Caco-2 (cell line): ENCODE measurements around the gene BTRC. TPM values are rescaled to one million over a fixed set of nuclear protein-coding genes. Genes with fewer than 3 reads are reported as not detected.
A peak's percentile ranks its signal among the peaks of the same experiment; 100 is the strongest.

Experiments used
- BruUV-seq: library from RNA; stranded (reverse); fragments of 400-500 nt; replicated peaks from 2 replicates; lab custom pipeline; 2021; lab: Mats Ljungman, UMichigan
- CTCF ChIA-PET: fragments of 300-600 bp; sonication (Branson Sonifier 250); formaldehyde crosslinking; loops from one replicate; lab custom pipeline; 2022; ENCODE audit warnings: antibody characterized with exemption; lab: Charles Lee
- POLR2A ChIA-PET: fragments of 300-600 bp; sonication (Branson Sonifier 250); formaldehyde crosslinking; loops from one replicate; lab custom pipeline; 2022; ENCODE audit warnings: antibody characterized with exemption; lab: Charles Lee
- DNase-seq, 2 experiments: peaks; one replicate each; pipeline versions ENCODE4 v3.0.0 to v3.0.0-alpha.2; 2020 to 2022
- H3K27me3 ChIP-seq: replicated peaks from 2 replicates; pipeline ENCODE4 v1.6.0; 2011; ENCODE audit warnings: low read length; ENCODE audit not compliant: control insufficient read depth, insufficient read depth
- H3K36me3 ChIP-seq: 2 replicates; pipeline ENCODE4 v1.5.1; 2011; ENCODE audit warnings: low read length; ENCODE audit not compliant: control insufficient read depth, insufficient read depth
- H3K4me1 ChIP-seq: fragments of 250-450 bp; sonication (Bioruptor Pico); 2 replicates; pipeline ENCODE4 v1.5.1; 2020; ENCODE audit warnings: mild to moderate bottlenecking
- H3K4me3 ChIP-seq: 2 replicates; pipeline ENCODE4 v1.5.1; 2011; ENCODE audit warnings: low read depth, mild to moderate bottlenecking, control low read depth, low read length
- H3K9me3 ChIP-seq: fragments of 250-450 bp; sonication (Bioruptor Pico); 2 replicates; pipeline ENCODE4 v1.5.1; 2020; ENCODE audit warnings: mild to moderate bottlenecking, moderate library complexity
- H3K27ac Mint-ChIP-seq: one replicate; pipeline ENCODE4 v1.8.0; 2022; ENCODE audit warnings: mixed read lengths; ENCODE audit not compliant: unreplicated experiment
- H3K27me3 Mint-ChIP-seq: one replicate; pipeline ENCODE4 v1.8.0; 2022; ENCODE audit warnings: mixed read lengths; ENCODE audit not compliant: insufficient read depth, unreplicated experiment
- H3K36me3 Mint-ChIP-seq: one replicate; pipeline ENCODE4 v1.8.0; 2022; ENCODE audit warnings: mild to moderate bottlenecking, mixed read lengths; ENCODE audit not compliant: insufficient read depth, unreplicated experiment
- H3K4me1 Mint-ChIP-seq: one replicate; pipeline ENCODE4 v1.8.0; 2022; ENCODE audit warnings: low read depth, mixed read lengths; ENCODE audit not compliant: unreplicated experiment
- H3K4me3 Mint-ChIP-seq: one replicate; pipeline ENCODE4 v1.8.0; 2022; ENCODE audit warnings: mild to moderate bottlenecking, moderate library complexity, mixed read lengths; ENCODE audit not compliant: unreplicated experiment
- H3K9me3 Mint-ChIP-seq: one replicate; pipeline ENCODE4 v1.8.0; 2022; ENCODE audit warnings: mixed read lengths; ENCODE audit not compliant: unreplicated experiment
- CTCF ChIP-seq, 2 experiments: fragments of 200-600 bp in 1 of 2; IDR thresholded peaks; 1 replicate in 1 of 2; 2 replicates in 1 of 2; pipeline versions ENCODE4 v1.5.1 to v1.8.0; 2011 to 2022; ENCODE audit warnings: antibody characterized with exemption in 1 of 2, control low read depth in 1 of 2, inconsistent platforms in 1 of 2, low read depth in 1 of 2, low read length in 1 of 2, mild to moderate bottlenecking in 1 of 2, moderate library complexity in 1 of 2; ENCODE audit not compliant: insufficient read depth in 1 of 2, severe bottlenecking in 1 of 2, unreplicated experiment in 1 of 2
- intact Hi-C: fragments of 100-400 bp; cut with micrococcal nuclease; formaldehyde crosslinking; loops from one replicate; pipeline ENCODE4 v1.10.0; 2022; ENCODE audit not compliant: unreplicated experiment
- total RNA-seq: library from RNA; stranded (reverse); gene quantifications from 2 replicates; pipeline ENCODE4 v1.2.3, GENCODE V29; 2022

BTRC gene
- total RNA-seq, 1 experiment from 2014 or later, result 19.6 TPM

DNA sequence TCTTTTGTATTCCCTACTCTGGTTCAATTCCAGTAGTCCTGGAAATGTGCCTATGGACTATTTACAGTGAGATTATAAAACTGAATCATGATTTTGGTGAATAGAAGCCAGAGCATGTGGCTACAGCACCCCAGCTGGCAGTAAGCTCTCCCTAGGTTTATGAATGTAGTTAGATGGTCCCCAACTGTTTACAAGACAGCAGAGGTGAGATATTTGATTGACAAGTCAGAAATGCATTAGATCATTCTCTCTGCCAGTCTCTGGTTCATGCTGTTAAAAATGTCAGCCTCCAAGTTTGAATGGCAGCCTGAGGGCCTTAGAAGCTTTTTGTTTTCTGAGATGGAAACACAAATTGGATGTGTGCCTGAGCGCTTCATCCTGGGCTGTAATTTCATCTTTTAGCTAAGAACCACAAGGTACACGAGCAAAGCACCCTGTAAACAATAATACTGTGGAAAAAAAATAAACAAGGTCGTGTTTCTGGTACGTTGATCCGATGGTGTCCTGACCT lies 85.0 kb downstream of the BTRC start:
- no TSS peak for BruUV-seq
- no peak overlapping the region for H3K4me3 ChIP-seq
- no peak for TF ChIP-seq CTCF (IDR thresholded peaks at IDR 0.05; ENCODE audit: insufficient read depth in 1 of 2, low read depth in 1 of 2, low read length in 1 of 2, severe bottlenecking in 1 of 2, unreplicated experiment in 1 of 2)
- no peaks in the 10 kb centered on the region for H3K9me3 ChIP-seq
- no peak for DNase-seq
- POLR2A ChIA-PET, result no interaction called here
- H3K27me3 Mint-ChIP-seq, result no peaks in the 10 kb centered on the region
- no peak overlapping the region for H3K4me3 Mint-ChIP-seq
- no peaks in the 10 kb centered on the region for H3K36me3 Mint-ChIP-seq
- H3K4me1 ChIP-seq, result no peaks in the 10 kb centered on the region
- H3K27ac Mint-ChIP-seq, result no peak overlapping the region
- H3K4me1 Mint-ChIP-seq, result no peaks in the 10 kb centered on the region
- intact Hi-C loops, result no loop called here
- H3K9me3 Mint-ChIP-seq, result no peaks in the 10 kb centered on the region
- CTCF ChIA-PET, result interaction anchor here (2.0 kb wide), 1 partner anchor 138 kb away, joined by 5 read pairs; no protein-coding TSS in a partner anchor
- H3K36me3 ChIP-seq, result no peaks in the 10 kb centered on the region
- H3K27me3 ChIP-seq, result no peaks in the 10 kb centered on the region

DNA sequence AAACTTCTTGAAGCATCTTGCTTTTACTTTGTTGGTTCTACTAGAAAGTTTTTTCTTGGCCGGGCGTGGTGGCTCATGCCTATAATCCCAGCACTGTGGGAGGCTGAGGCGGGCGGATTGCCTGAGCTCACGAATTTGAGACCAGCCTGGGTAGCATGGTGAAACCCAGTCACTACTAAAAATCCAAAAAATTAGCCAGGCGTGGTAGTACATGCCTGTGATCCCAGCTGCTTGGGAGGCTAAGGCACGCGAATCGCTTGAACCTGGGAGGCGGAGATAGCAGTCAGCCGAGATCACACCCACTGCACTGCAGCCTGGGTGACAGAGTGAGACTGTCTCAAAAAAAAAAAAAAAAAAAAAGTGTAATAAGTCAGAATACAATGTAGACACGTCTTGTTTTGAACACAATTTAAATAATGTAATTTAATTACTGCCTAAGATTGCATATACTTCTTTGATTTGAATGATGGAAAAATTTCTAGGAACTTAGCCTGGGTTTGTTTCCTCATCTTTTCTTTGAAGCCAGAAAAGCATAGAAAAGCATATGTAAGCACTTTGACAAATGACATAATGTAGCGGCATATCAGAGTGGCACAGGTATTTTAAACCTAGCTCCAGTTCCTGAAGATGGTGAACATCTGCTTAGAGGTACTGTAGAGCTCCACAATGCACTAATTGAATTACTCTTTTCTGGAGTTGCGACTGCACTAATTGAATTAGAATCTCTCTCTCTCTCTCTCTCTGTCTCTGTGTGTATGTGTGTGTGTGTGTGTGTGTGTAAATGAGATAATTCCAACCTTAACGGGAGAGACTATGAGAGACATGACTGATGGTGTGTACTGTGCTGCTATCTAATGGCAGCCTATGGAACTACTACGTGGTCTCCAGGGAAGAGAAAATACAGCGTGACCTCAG lies 87.8 kb downstream of the BTRC start:
- no peaks in the 10 kb centered on the region for H3K4me1 ChIP-seq
- H3K9me3 ChIP-seq, result no peaks in the 10 kb centered on the region
- no peaks in the 10 kb centered on the region for H3K36me3 ChIP-seq
- intact Hi-C loops, result loop anchor here (1.0 kb wide), 3 partner anchors 129 to 227 kb away; no protein-coding TSS in a partner anchor
- ChIA-PET POLR2A (no interaction called here), CTCF (interaction anchor here (0.6 to 1.8 kb wide), 9 partner anchors 25 to 228 kb away, joined by 3 to 28 read pairs (median 4); partner anchors contain the start of gene BTRC)
- H3K4me3 Mint-ChIP-seq, result no peak overlapping the region
- DNase-seq, result peak; percentile 53 to 68
- TF ChIP-seq CTCF (IDR thresholded peaks at IDR 0.05; ENCODE audit: insufficient read depth in 1 of 2, low read depth in 1 of 2, low read length in 1 of 2, severe bottlenecking in 1 of 2, unreplicated experiment in 1 of 2), result peak in 1 of 2 experiments; percentile 76
- no peaks in the 10 kb centered on the region for H3K27me3 ChIP-seq
- no TSS peak for BruUV-seq
- H3K27ac Mint-ChIP-seq, result no peak overlapping the region
- no peak overlapping the region for H3K4me3 ChIP-seq
- no peaks in the 10 kb centered on the region for H3K36me3 Mint-ChIP-seq
- no peaks in the 10 kb centered on the region for H3K4me1 Mint-ChIP-seq
- no peaks in the 10 kb centered on the region for H3K27me3 Mint-ChIP-seq
- H3K9me3 Mint-ChIP-seq, result no peaks in the 10 kb centered on the region

GRCh38 chr10:101442456-101442800 lies 88.5 kb downstream of the BTRC start:
- Mint-ChIP-seq H3K4me3 (no peak overlapping the region), H3K36me3 (no peaks in the 10 kb centered on the region), H3K27me3 (no peaks in the 10 kb centered on the region), H3K9me3 (no peaks in the 10 kb centered on the region), H3K4me1 (no peaks in the 10 kb centered on the region), H3K27ac (no peak overlapping the region)
- TF ChIP-seq CTCF (IDR thresholded peaks at IDR 0.05; ENCODE audit: insufficient read depth in 1 of 2, low read depth in 1 of 2, low read length in 1 of 2, severe bottlenecking in 1 of 2, unreplicated experiment in 1 of 2), result no peak
- Histone ChIP-seq H3K27me3 (no peaks in the 10 kb centered on the region), H3K4me3 (no peak overlapping the region), H3K4me1 (no peaks in the 10 kb centered on the region), H3K36me3 (no peaks in the 10 kb centered on the region), H3K9me3 (no peaks in the 10 kb centered on the region)
- intact Hi-C loops, result loop anchor here (1.0 kb wide), 3 partner anchors 128 to 228 kb away; no protein-coding TSS in a partner anchor
- ChIA-PET POLR2A (no interaction called here), CTCF (interaction anchor here (1.0 to 1.8 kb wide), 4 partner anchors 24 to 228 kb away, joined by 3 to 28 read pairs (median 6); no protein-coding TSS in a partner anchor)
- no TSS peak for BruUV-seq
- DNase-seq, result no peak
